H7 (cell line): ENCODE measurements around the gene TBC1D30. TPM values are rescaled to one million over a fixed set of nuclear protein-coding genes. Genes with fewer than 3 reads are reported as not detected.
"Not testable (repeated sequence)": the region's sequence is repeated elsewhere in the genome, so short reads cannot be mapped to it uniquely, and the experiment has no call there.

Experiments used
- DNase-seq: peaks from one replicate; pipeline ENCODE4 v3.0.0; 2012
- H3K27me3 ChIP-seq: 2 replicates; pipeline ENCODE4 v1.6.0; 2011; ENCODE audit warnings: mild to moderate bottlenecking, low read length; ENCODE audit not compliant: control insufficient read depth, insufficient read depth
- H3K36me3 ChIP-seq: replicated peaks from 2 replicates; pipeline ENCODE4 v1.5.1; 2011; ENCODE audit warnings: low read length; ENCODE audit not compliant: control insufficient read depth, insufficient read depth
- H3K4me3 ChIP-seq: 2 replicates; pipeline ENCODE4 v1.5.1; 2011; ENCODE audit warnings: low read depth, mild to moderate bottlenecking, control low read depth, low read length, moderate library complexity; ENCODE audit not compliant: insufficient read depth
- total RNA-seq: library from RNA; depleted of rRNA; stranded (reverse); fragments of >200 nt; shearing (Covaris generic); gene quantifications from 2 replicates; pipeline ENCODE4 v1.2.3, GENCODE V29; 2014

The TBC1D30 gene
- total RNA-seq, 1 experiment from 2014 or later: 0.62 TPM

DNA sequence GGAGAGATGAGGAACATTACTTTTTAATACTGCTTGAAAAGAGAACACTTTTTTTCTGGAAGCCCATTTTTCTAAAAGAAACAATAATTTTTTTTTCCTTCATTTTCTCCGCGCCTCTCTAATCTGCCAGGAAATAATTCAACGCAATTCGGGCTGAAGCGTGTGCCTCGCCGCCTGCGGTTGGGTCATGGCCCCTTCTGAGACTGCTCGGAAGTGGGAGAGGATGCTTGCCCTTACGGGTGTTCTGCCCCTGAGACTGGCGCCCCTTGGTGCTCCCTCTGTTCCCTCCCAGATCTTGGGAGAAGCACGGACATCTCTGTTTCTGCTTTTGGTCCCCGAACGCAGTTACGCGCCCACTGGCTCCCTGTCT lies 332 bp upstream of the TBC1D30 start:
- Histone ChIP-seq H3K36me3 (no peaks in the 10 kb centered on the region), H3K4me3 (peak overlapping the region; percentile 52), H3K27me3 (peaks cover 50% of the 10 kb centered on the region)
- no peak for DNase-seq

- no peaks in the 10 kb centered on the region for H3K36me3 ChIP-seq
- peaks cover 50% of the 10 kb centered on the region for H3K27me3 ChIP-seq
- H3K4me3 ChIP-seq: peak overlapping the region; percentile 52
- DNase-seq: peak; percentile 63
Measured at GRCh38 chr12:64825143-64826021, 935 bp downstream of the TBC1D30 start.

DNA sequence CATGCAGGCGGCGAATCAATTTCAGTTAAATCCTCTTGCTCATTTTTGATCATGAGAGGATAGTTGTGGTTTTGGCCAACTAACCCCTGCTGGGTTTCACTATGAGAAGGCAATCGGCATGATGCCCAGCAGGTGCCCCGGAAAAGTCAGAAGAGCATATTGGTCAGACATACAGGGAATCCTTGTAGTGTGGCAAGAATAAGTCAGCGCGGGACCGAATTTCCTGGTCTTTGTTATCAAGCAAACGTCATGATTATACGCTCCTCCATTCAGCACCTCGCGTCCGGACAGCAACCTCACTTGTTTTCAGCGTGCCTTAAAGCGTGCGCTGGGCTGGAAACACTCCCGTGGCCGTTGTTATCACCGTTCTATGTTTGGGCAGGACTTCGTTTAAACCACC lies 1.8 kb downstream of the TBC1D30 start:
- Histone ChIP-seq H3K27me3 (peaks cover 48% of the 10 kb centered on the region), H3K36me3 (no peaks in the 10 kb centered on the region), H3K4me3 (peak overlapping the region; percentile 8; the same call in 1 of the 2 replicates)
- peak; percentile 74 for DNase-seq

DNA sequence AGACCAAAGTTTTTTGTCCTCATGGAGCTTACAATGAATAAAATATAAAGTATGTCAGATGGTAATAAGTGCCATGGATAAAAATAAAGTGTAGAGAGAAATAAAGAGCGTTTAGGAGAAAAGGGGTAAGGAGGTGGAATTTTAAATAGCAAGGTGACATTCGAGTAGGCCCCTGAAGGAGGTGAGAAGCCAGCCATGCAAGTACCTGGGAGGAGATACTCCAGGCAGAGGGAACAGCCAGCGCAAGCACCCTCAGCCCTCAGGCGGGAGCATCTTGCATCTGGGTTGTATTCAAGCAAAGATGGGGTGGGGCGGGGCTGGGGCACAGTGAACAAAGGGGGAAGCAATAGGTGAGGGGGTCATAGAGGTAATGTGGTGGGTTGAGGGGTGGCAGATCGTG lies 4.3 kb downstream of the TBC1D30 start:
- DNase-seq: no peak
- no peak overlapping the region for H3K4me3 ChIP-seq
- H3K27me3 ChIP-seq: peaks cover 42% of the 10 kb centered on the region
- H3K36me3 ChIP-seq: no peaks in the 10 kb centered on the region

DNA sequence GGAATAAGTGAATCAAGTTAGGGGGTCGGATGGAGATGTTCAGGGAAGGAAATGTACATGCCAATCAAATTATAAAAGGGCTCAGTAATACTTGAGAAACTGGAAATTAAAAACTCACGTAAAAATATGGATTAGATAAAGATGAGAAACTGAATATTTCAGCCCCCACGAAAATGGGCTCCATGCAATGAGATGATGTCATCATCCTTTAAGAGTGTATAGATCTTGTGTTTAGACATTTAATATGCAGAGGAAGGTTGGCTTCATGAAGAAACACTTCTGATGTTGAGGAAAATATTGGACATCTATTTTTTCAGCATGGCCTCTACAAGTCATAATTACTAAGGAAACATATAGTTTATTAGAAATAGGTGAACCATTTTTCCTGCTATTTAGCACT lies 9.5 kb downstream of the TBC1D30 start:
- no peaks in the 10 kb centered on the region for H3K36me3 ChIP-seq
- no peak overlapping the region for H3K4me3 ChIP-seq
- no peak for DNase-seq
- H3K27me3 ChIP-seq: no peaks in the 10 kb centered on the region

GRCh38 chr12:64835901-64836300 lies 11.5 kb downstream of the TBC1D30 start:
- H3K27me3 ChIP-seq: no peaks in the 10 kb centered on the region
- H3K36me3 ChIP-seq: no peaks in the 10 kb centered on the region
- H3K4me3 ChIP-seq: no peak overlapping the region
- DNase-seq: no peak

GRCh38 chr12:64836856-64837255 lies 12.4 kb downstream of the TBC1D30 start:
- H3K36me3 ChIP-seq: no peaks in the 10 kb centered on the region
- H3K4me3 ChIP-seq: no peak overlapping the region
- no peaks in the 10 kb centered on the region for H3K27me3 ChIP-seq
- DNase-seq: no peak

- Histone ChIP-seq H3K36me3 (no peaks in the 10 kb centered on the region), H3K27me3 (no peaks in the 10 kb centered on the region), H3K4me3 (no peak overlapping the region)
- no peak for DNase-seq
Measured at GRCh38 chr12:64837427-64837826, 13.0 kb downstream of the TBC1D30 start.

DNA sequence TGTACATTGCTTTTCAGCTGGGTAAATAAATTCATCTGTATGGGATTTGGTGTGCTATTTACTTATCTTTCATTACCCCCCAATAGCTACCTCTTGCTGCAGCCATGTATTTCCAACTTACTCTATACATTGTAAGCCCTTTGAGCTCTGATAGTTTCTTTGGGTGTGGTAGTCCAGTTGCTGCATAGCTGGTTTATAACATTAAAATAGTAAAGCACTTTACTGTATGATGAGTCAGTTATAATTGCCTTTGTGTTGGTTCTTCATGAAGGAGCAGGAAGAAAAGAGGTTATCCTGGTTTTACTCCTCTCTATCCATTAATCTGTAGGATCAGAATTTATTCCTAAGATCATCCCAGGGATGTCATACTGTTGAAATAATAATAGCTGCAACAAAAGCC lies 15.7 kb downstream of the TBC1D30 start:
- no peak for DNase-seq
- no peaks in the 10 kb centered on the region for H3K36me3 ChIP-seq

DNA sequence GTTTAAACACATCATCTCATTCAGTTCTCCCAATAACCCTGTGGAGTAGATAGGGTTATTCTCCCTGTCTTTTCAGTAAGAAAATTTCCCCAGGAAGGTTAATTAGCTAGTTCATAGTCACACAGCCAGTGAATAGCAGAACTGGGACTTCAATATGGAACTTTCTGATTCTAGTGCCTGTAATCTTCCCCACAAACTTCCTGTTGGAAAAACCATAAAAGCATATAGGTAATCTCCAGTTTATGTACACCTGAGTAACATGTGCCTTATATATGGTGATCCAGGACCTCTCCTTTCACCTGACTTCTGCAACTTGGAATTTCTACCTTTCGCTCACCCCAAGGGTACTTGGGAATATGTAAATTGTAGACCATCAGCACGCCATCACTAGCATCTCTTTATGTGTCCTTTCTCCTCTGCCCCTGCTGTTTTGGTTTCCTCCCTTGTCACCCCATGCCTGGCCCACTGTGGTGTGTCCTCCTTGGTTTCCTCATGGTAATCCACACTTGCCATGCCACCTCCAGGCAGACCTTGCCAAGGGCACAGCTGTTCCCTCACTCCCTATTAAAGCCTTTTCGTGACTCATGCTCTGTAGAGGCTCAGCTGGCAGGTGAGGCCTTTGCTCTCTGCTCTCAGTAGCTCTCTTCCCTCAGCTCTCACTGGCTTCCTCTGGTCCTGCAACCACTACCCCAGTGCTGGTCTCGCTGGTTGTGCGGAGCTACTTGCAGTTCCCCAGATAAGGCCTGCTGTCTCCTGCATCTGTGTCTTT lies 16.7 kb downstream of the TBC1D30 start:
- no peak for DNase-seq
- H3K36me3 ChIP-seq: no peaks in the 10 kb centered on the region
- H3K4me3 ChIP-seq: no peak overlapping the region
- H3K27me3 ChIP-seq: no peaks in the 10 kb centered on the region

More for the DNA sequence above, 15.7 kb downstream of the TBC1D30 start:
- Histone ChIP-seq H3K4me3 (no peak overlapping the region), H3K27me3 (no peaks in the 10 kb centered on the region)

GRCh38 chr12:64848409-64848808 lies 24.0 kb downstream of the TBC1D30 start:
- not testable (repeated sequence) for H3K4me3 ChIP-seq, H3K27me3 ChIP-seq, DNase-seq, H3K36me3 ChIP-seq

DNA sequence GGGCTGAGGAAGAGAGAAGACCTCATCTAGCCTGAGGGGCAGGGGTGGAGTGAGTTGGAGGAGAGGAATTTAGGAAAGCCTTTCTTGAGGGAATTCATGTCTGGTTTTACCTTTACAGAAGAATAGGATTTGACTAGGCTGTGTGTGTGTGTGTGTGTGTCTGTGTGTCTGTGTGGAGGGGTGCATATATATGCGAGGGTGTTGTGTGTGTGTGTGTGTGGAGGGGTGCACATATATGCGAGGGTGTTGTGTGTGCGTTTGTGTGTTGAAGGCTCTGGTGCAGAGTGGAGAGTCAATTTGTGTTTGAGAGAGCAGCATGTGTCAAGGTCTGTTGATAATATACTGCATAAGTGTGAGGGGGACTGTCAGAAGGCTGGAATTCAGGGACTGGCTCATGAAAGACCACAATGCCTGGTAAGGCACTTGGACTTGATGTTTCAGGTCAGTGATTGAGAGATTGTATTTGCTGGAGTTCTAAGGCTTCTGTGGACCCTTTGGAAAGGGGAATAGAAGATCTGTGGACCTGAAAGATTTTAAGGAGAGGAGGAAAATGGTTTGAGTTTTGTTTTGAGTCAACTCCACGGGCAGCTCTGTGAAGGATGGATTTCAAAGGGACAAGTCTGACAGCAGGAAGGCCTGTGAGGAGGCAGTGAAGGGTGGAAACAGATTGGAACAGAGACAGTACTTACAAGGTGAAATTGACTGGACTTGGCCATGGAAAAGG lies 34.6 kb downstream of the TBC1D30 start:
- Histone ChIP-seq H3K36me3 (no peaks in the 10 kb centered on the region), H3K4me3 (no peak overlapping the region), H3K27me3 (no peaks in the 10 kb centered on the region)
- no peak for DNase-seq

DNA sequence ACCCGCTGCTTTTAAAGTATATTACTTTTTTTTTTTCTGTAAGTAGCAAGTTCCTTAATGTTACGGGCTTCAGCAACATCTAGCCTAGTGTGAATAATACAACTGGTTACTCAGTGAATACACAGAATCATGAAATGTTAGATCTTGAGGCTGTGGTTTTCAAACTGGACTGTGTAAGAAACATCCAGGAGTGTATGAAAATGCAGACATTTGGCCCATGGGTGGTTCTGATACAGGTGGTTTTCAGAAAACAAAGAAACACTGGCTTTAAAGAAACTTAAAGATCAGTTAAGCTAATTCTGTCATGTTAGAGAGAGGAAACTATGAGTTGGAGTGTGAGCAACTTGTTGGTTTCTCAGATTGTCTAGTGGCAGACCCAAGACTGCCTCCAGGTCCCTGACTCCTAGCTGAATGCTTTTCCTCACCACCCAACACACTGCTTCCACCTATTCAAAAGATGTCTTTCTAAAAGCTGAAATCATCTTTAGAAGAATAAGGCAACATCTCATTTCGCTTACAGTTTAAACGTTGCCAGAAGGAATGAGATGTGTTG lies 36.1 kb downstream of the TBC1D30 start:
- no peak for DNase-seq
- H3K36me3 ChIP-seq: no peaks in the 10 kb centered on the region
- no peaks in the 10 kb centered on the region for H3K27me3 ChIP-seq
- H3K4me3 ChIP-seq: no peak overlapping the region

DNA sequence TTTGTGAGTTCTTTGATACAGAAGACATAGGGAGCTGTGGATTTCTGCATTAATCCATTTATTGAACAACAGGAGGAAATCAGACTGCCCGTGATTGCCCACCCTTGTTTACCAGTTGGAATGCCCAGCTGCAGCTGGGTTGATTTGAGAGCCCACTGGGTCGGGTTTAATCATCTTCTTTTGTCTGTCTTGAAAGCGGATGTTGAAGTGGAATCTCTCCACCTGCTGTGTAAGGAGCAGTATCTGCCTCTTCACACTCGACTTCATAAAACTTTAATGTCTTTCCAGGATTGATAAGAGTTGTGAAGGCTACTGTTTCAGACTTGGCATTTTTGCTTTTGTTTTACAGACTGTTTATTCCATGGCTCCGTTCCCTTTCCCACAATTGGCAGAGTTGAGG lies 39.9 kb downstream of the TBC1D30 start:
- DNase-seq: no peak
- no peaks in the 10 kb centered on the region for H3K36me3 ChIP-seq
- H3K27me3 ChIP-seq: no peaks in the 10 kb centered on the region

More for the DNA sequence above, 39.9 kb downstream of the TBC1D30 start:
- H3K4me3 ChIP-seq: no peak overlapping the region
